ENCODE measurements around the gene FIGN. TPM values are rescaled to one million over a fixed set of nuclear protein-coding genes. Genes with fewer than 3 reads are reported as not detected.

Gene FIGN
- total and polyA plus RNA-seq, 9 of the 15 experiments (the other 6 are each of a cell fraction or from before 2014, with no cell fraction given): 0.02 TPM; not detected in 8

DNA sequence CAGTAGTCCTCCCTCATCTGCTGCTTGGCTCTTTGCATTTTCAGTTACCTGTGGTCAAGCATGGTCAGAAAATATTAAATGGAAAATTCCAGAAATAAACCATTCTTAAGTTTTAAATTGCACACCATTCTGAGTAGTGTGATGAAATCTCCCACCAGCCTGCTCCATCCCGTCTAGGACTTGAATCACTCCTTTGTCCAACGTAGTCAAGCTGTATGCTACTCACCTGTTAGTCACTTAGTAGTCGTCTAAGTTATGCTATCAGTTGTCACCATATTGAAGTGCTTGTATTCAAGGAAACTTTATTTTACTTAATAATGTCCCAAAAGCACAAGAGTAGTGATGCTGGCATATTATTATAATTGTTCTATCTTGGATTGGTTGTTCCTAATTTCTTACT lies 172.5 kb downstream of the FIGN start:
- intact Hi-C loops (cut with micrococcal nuclease): no loop called here
- H3K79me2 ChIP-seq (ENCODE audit: control insufficient read depth, insufficient read depth, low read length): no peaks in the 10 kb centered on the region
- DNase-seq (ENCODE audit: extremely low read depth in 1 of 4, low spot score in 3 of 4) (no peak), FAIRE-seq (no peak), ATAC-seq (no peak)
- H3K27me3 ChIP-seq (ENCODE audit: control insufficient read depth in 2 of 2, insufficient read depth in 2 of 2, low read length in 2 of 2): no peaks in the 10 kb centered on the region
- 0% methylated on average over 3 of the region's 3 CpGs for WGBS (ENCODE audit: insufficient coverage, low coverage, missing lambda C conversion rate)
- BruUV-seq (replicated peaks): no TSS peak
- no peak overlapping the region for H3K9ac ChIP-seq (ENCODE audit: insufficient read depth in 1 of 2, low read depth in 2 of 2, low read length in 2 of 2)
- H3K4me3 ChIP-seq: no peak overlapping the region
- POLR2A ChIA-PET: no interaction called here
- H3K4me2 ChIP-seq (ENCODE audit: insufficient read depth, low read length): no peak overlapping the region
- CTCF ChIA-PET (ENCODE audit: low intra/inter-chr PET ratio): no interaction called here
- H4K20me1 ChIP-seq (replicated peaks; ENCODE audit: control insufficient read depth, insufficient read depth, low read length): no peaks in the 10 kb centered on the region
- no peaks in the 10 kb centered on the region for H3K36me3 ChIP-seq (ENCODE audit: control insufficient read depth, insufficient read depth, low read length)
- H3K9me1 ChIP-seq (ENCODE audit: control insufficient read depth, insufficient read depth, low read length): no peaks in the 10 kb centered on the region
- no peaks in the 10 kb centered on the region for H3K9me3 ChIP-seq (replicated peaks; ENCODE audit: control insufficient read depth, insufficient read depth, low read depth, low read length)
- no peak overlapping the region for H2AFZ ChIP-seq (ENCODE audit: low read depth, low read length)
- no peaks in the 10 kb centered on the region for H3K4me1 ChIP-seq (replicated peaks in 1 of 2; ENCODE audit: control insufficient read depth in 2 of 2, insufficient read depth in 2 of 2, low read length in 2 of 2)
- in situ Hi-C loops (cut with MboI): no loop called here
- TF ChIP-seq HNRNPK (IDR thresholded peaks at IDR 0.05; ENCODE audit: low read depth, low read length, poor library complexity, severe bottlenecking) (no peak), NUFIP1 (IDR thresholded peaks at IDR 0.05; ENCODE audit: partially characterized antibody) (no peak), ZNF408 (CRISPR knock-in tag; IDR thresholded peaks at IDR 0.05; ENCODE audit: low read depth) (no peak), NR2C2 (CRISPR knock-in tag; IDR thresholded peaks at IDR 0.05) (no peak), NR2C2 (tag; IDR thresholded peaks at IDR 0.05) (no peak), NFRKB (IDR thresholded peaks at IDR 0.05; ENCODE audit: low read depth) (no peak), ZNF124 (CRISPR knock-in tag; IDR thresholded peaks at IDR 0.05) (no peak), ETV6 (IDR thresholded peaks at IDR 0.05; ENCODE audit: borderline replicate concordance in 1 of 2, low read depth in 2 of 2, low read length in 1 of 2) (no peak), ETV6 (CRISPR knock-in tag; IDR thresholded peaks at IDR 0.05; ENCODE audit: borderline replicate concordance) (no peak), TSC22D4 (tag; IDR thresholded peaks at IDR 0.05) (no peak), BCOR (IDR thresholded peaks at IDR 0.05) (no peak), PHF21A (IDR thresholded peaks at IDR 0.05; ENCODE audit: borderline replicate concordance, low read depth) (no peak), HLTF (IDR thresholded peaks at IDR 0.05) (no peak), ZNF445 (CRISPR knock-in tag; IDR thresholded peaks at IDR 0.05; ENCODE audit: low read depth) (no peak)
- TF ChIP-seq, protein P1, sequence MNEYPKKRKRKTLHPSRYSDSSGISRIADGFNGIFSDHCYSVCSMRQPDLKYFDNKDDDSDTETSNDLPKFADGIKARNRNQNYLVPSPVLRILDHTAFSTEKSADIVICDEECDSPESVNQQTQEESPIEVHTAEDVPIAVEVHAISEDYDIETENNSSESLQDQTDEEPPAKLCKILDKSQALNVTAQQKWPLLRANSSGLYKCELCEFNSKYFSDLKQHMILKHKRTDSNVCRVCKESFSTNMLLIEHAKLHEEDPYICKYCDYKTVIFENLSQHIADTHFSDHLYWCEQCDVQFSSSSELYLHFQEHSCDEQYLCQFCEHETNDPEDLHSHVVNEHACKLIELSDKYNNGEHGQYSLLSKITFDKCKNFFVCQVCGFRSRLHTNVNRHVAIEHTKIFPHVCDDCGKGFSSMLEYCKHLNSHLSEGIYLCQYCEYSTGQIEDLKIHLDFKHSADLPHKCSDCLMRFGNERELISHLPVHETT (CRISPR knock-in tag; conservative IDR thresholded peaks at IDR 0.05 in 1 of 2, IDR thresholded peaks at IDR 0.05 in 1 of 2): no peak
- TF ChIP-seq, protein P2, sequence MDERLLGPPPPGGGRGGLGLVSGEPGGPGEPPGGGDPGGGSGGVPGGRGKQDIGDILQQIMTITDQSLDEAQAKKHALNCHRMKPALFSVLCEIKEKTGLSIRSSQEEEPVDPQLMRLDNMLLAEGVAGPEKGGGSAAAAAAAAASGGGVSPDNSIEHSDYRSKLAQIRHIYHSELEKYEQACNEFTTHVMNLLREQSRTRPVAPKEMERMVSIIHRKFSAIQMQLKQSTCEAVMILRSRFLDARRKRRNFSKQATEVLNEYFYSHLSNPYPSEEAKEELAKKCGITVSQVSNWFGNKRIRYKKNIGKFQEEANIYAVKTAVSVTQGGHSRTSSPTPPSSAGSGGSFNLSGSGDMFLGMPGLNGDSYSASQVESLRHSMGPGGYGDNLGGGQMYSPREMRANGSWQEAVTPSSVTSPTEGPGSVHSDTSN (CRISPR knock-in tag; IDR thresholded peaks at IDR 0.05; ENCODE audit: low read depth): no peak
- TF ChIP-seq, protein P2 (tag; conservative IDR thresholded peaks at IDR 0.05; ENCODE audit: low read depth): no peak
- no peak overlapping the region for H3K27ac ChIP-seq (ENCODE audit: extremely low read depth, low read depth, low read length)

Measured in K562 (cell line).